ENCODE results near the gene NKX2-1.

Gene NKX2-1

DNA sequence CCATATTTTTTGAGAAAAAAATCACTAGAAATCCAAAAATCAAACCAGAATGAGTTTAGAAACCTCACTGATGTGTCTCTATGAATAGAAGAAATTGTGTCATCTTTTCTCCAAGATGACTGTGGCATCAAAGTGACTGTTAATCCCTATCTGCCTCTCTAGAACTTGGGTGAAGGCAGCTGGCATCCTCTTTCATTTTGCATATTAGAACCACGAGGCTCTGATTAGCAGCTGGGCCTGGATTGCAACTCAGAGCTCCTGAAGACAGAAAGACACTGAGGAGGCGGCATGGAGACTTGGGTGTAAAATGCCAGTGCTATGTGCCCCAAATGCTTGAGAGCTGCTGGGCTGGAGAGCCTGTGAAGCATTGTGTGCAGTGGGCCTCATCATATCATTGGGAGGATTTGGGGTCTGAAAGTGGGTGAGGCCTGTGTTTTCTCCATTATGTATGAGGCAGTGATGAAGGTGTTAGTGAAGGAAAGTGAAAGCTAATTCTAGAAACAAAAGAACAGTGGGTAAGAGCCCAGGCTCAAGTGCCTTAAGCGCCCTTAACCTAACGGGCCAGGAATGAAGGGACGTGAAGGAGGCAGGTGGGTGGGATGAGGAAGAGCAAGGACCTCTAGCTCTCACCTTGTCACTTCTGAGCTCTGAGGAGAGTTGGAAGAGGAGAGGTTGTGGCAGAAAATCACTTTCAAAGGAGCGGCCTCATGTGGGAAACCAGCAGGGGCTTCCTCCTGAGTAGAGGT is 36.1 kb upstream of the NKX2-1 start:
- H3K4me3 ChIP-seq (ENCODE audit: low read depth, low read length) = no peak overlapping the region
- no peaks in the 10 kb centered on the region for H3K9me3 ChIP-seq (ENCODE audit: control insufficient read depth, insufficient read depth, low read depth, low read length)
- CTCF ChIA-PET = interaction anchor here (0.6 to 7.3 kb wide), 26 partner anchors 9 to 1686 kb away, joined by 3 to 81 read pairs (median 4); no protein-coding TSS in a partner anchor
- no peak overlapping the region for H3K27ac ChIP-seq (ENCODE audit: extremely low read depth, low read depth, low read length)
- TF ChIP-seq ZNF223 (tag by site-specific recombination; IDR thresholded peaks at IDR 0.05) = no peak
- TF ChIP-seq ZNF366 (tag by site-specific recombination; conservative IDR thresholded peaks at IDR 0.05) = no peak
- TF ChIP-seq MEIS1 (CRISPR knock-in tag; IDR thresholded peaks at IDR 0.05; ENCODE audit: borderline replicate concordance) = no peak
- no peaks in the 10 kb centered on the region for H3K36me3 ChIP-seq (ENCODE audit: control insufficient read depth in 2 of 2, insufficient read depth in 1 of 2, low read length in 2 of 2)
- POLR2A ChIA-PET = no interaction called here
- H3K4me1 ChIP-seq (ENCODE audit: control insufficient read depth, insufficient read depth, low read length) = no peaks in the 10 kb centered on the region

DNA sequence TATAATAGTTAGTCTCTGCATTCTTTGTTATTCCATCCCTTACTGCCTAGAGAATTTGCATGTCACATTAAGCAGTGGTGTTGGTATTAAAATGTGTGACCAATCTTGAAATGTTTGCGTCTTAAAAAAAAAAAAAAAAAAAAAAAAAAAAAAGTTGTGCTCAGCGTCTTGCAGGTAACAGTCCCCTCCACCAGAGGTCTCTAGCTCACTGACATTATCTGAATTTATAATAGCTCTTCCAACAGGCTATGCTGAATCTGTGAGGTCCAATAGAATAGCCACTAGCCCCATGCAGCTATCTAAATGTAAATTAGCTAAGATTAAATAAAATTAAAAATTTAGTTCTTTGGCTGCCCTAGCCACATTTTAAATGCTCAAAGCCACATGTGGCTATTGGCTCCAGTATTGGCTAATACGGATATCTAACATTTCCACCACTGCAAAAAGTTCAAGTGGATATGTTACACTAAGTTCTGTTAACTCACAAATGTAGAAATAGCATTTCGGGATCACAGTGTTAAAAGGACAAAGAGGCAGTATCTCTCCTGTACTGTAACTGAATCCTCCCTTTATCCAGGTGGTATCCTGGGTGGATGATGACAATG is 33.7 kb upstream of the NKX2-1 start:
- Histone ChIP-seq H3K36me3 (ENCODE audit: control insufficient read depth in 2 of 2, insufficient read depth in 1 of 2, low read length in 2 of 2) (no peaks in the 10 kb centered on the region), H3K9me3 (ENCODE audit: control insufficient read depth, insufficient read depth, low read depth, low read length) (no peaks in the 10 kb centered on the region), H3K4me1 (ENCODE audit: control insufficient read depth, insufficient read depth, low read length) (no peaks in the 10 kb centered on the region), H3K27ac (ENCODE audit: extremely low read depth, low read depth, low read length) (no peak overlapping the region), H3K4me3 (ENCODE audit: low read depth, low read length) (no peak overlapping the region)
- ChIA-PET CTCF (interaction anchor here (0.5 to 7.3 kb wide), 43 partner anchors 9 to 967 kb away, joined by 3 to 81 read pairs (median 5); no protein-coding TSS in a partner anchor), POLR2A (interaction anchor here (0.6 to 1.0 kb wide), 3 partner anchors 71 to 724 kb away, joined by 3 to 5 read pairs (median 4); partner anchors contain the start of gene PAX9)
- TF ChIP-seq ZNF2 (tag by site-specific recombination; IDR thresholded peaks at IDR 0.05) (0 out of 2 replicates have a peak, but pooled peaks have one; percentile 31), ZNF660 (tag by site-specific recombination; IDR thresholded peaks at IDR 0.05) (no peak), ZNF184 (tag by site-specific recombination; IDR thresholded peaks at IDR 0.05) (no peak), ZNF274 (IDR thresholded peaks at IDR 0.05; ENCODE audit: low read length) (no peak), ZNF274 (tag by site-specific recombination; IDR thresholded peaks at IDR 0.05; ENCODE audit: borderline replicate concordance) (no peak), ZNF133 (tag by site-specific recombination; IDR thresholded peaks at IDR 0.05) (no peak), ZNF341 (tag by site-specific recombination; IDR thresholded peaks at IDR 0.05; ENCODE audit: low read depth) (peak; percentile 47), ZFP69B (tag by site-specific recombination; IDR thresholded peaks at IDR 0.05) (no peak), ZNF433 (tag by site-specific recombination; IDR thresholded peaks at IDR 0.05; ENCODE audit: low read depth) (no peak), ZNF664 (tag by site-specific recombination; IDR thresholded peaks at IDR 0.05) (no peak), ZXDB (tag by site-specific recombination; IDR thresholded peaks at IDR 0.05) (0 out of 2 replicates have a peak, but pooled peaks have one; percentile 19), ZNF654 (tag by site-specific recombination; IDR thresholded peaks at IDR 0.05; ENCODE audit: low read depth) (peak; percentile 59), ZNF768 (tag by site-specific recombination; IDR thresholded peaks at IDR 0.05) (no peak), ZNF530 (tag by site-specific recombination; IDR thresholded peaks at IDR 0.05; ENCODE audit: low read depth) (no peak), ZNF529 (tag by site-specific recombination; IDR thresholded peaks at IDR 0.05; ENCODE audit: insufficient replicate concordance) (no peak), ZNF843 (tag by site-specific recombination; IDR thresholded peaks at IDR 0.05) (no peak), GLI2 (tag by site-specific recombination; IDR thresholded peaks at IDR 0.05; ENCODE audit: borderline replicate concordance, low read depth) (no peak)
- TF ChIP-seq, protein P1, sequence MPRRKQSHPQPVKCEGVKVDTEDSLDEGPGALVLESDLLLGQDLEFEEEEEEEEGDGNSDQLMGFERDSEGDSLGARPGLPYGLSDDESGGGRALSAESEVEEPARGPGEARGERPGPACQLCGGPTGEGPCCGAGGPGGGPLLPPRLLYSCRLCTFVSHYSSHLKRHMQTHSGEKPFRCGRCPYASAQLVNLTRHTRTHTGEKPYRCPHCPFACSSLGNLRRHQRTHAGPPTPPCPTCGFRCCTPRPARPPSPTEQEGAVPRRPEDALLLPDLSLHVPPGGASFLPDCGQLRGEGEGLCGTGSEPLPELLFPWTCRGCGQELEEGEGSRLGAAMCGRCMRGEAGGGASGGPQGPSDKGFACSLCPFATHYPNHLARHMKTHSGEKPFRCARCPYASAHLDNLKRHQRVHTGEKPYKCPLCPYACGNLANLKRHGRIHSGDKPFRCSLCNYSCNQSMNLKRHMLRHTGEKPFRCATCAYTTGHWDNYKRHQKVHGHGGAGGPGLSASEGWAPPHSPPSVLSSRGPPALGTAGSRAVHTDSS (tag by site-specific recombination; IDR thresholded peaks at IDR 0.05) = no peak
- TF ChIP-seq, protein P2, sequence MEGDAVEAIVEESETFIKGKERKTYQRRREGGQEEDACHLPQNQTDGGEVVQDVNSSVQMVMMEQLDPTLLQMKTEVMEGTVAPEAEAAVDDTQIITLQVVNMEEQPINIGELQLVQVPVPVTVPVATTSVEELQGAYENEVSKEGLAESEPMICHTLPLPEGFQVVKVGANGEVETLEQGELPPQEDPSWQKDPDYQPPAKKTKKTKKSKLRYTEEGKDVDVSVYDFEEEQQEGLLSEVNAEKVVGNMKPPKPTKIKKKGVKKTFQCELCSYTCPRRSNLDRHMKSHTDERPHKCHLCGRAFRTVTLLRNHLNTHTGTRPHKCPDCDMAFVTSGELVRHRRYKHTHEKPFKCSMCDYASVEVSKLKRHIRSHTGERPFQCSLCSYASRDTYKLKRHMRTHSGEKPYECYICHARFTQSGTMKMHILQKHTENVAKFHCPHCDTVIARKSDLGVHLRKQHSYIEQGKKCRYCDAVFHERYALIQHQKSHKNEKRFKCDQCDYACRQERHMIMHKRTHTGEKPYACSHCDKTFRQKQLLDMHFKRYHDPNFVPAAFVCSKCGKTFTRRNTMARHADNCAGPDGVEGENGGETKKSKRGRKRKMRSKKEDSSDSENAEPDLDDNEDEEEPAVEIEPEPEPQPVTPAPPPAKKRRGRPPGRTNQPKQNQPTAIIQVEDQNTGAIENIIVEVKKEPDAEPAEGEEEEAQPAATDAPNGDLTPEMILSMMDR (tag by site-specific recombination; IDR thresholded peaks at IDR 0.05) = peak; percentile 44; the same call in 1 of the 2 replicates
- TF ChIP-seq, protein P3, sequence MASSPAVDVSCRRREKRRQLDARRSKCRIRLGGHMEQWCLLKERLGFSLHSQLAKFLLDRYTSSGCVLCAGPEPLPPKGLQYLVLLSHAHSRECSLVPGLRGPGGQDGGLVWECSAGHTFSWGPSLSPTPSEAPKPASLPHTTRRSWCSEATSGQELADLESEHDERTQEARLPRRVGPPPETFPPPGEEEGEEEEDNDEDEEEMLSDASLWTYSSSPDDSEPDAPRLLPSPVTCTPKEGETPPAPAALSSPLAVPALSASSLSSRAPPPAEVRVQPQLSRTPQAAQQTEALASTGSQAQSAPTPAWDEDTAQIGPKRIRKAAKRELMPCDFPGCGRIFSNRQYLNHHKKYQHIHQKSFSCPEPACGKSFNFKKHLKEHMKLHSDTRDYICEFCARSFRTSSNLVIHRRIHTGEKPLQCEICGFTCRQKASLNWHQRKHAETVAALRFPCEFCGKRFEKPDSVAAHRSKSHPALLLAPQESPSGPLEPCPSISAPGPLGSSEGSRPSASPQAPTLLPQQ (tag by site-specific recombination; IDR thresholded peaks at IDR 0.05) = no peak
